GM06990 (cell line): Measurements from ENCODE around the gene LINGO3.

ENCODE experiments used
- DNase-seq: peaks from one replicate; pipeline ENCODE4 v3.0.0-alpha.2; 2011; ENCODE audit not compliant: insufficient read length; ENCODE audit errors: extremely low read depth
- H3K27me3 ChIP-seq: replicated peaks from 2 replicates; pipeline ENCODE4 v1.6.0; 2011; ENCODE audit warnings: low read length; ENCODE audit not compliant: control insufficient read depth, insufficient read depth
- H3K36me3 ChIP-seq: 2 replicates; pipeline ENCODE4 v1.5.1; 2011; ENCODE audit warnings: low read length; ENCODE audit not compliant: control insufficient read depth, insufficient read depth
- H3K4me3 ChIP-seq: replicated peaks from 2 replicates; pipeline ENCODE4 v1.5.1; 2011; ENCODE audit warnings: low read depth, mild to moderate bottlenecking, control low read depth, low read length
- CTCF ChIP-seq: IDR thresholded peaks from 2 replicates; pipeline ENCODE4 v1.5.1; 2011; ENCODE audit warnings: low read length, control low read depth, mild to moderate bottlenecking, inconsistent platforms; ENCODE audit not compliant: insufficient read depth, poor library complexity, severe bottlenecking

LINGO3 gene

GRCh38 chr19:2320939-2321338 lies 13.0 kb upstream of the LINGO3 start:
- Histone ChIP-seq H3K36me3 (peaks cover 10% of the 10 kb centered on the region), H3K4me3 (no peak overlapping the region), H3K27me3 (no peaks in the 10 kb centered on the region)
- no peak for TF ChIP-seq CTCF
- no peak for DNase-seq

GRCh38 chr19:2320049-2320448 lies 12.1 kb upstream of the LINGO3 start:
- H3K4me3 ChIP-seq = no peak overlapping the region
- TF ChIP-seq CTCF = no peak
- H3K36me3 ChIP-seq = peaks cover 6% of the 10 kb centered on the region
- DNase-seq = no peak
- H3K27me3 ChIP-seq = no peaks in the 10 kb centered on the region

DNA sequence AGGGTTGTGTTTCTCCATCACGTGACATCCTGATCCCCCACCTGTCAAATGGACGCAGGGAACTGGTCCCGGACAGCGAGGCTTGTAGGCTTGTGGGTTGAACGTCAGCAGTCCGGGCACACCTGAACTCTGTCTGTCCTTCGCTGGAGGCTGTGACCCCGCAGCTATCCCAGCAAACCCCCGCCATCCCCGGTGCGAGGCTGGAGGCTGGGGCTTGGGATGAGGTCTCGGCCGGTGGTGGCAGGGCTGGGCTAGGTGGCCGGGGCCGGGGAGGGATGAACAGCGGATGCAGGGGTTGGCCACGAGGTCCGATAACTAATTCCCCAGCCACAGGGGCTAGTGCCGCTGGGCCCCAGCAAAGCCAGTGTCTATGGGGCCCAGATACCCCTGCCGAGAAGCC lies 11.6 kb upstream of the LINGO3 start:
- Histone ChIP-seq H3K27me3 (no peaks in the 10 kb centered on the region), H3K36me3 (peaks cover 4% of the 10 kb centered on the region), H3K4me3 (no peak overlapping the region)
- TF ChIP-seq CTCF = no peak
- no peak for DNase-seq

DNA sequence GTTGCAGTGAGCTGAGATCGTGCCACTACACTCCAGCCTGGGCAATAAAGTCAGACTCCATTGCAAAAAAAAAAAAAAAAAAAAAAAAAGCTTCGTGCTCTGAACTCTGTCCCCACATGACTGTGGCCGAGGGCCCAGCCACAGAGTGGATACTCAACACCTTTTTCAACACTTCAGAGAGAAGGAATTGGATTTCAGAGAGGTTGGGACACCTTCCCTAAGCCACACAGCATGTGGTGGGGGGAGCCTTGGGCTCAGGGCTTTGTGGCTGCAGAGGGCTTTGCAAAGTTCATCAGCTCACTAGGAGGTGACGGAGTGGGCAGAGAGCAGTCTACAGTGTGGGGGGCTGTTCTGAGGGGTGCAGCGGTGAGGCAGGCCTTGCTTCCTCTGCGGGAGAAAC lies 11.0 kb upstream of the LINGO3 start:
- no peak for TF ChIP-seq CTCF
- no peak overlapping the region for H3K4me3 ChIP-seq
- H3K36me3 ChIP-seq = peaks cover 3% of the 10 kb centered on the region
- DNase-seq = no peak
- no peaks in the 10 kb centered on the region for H3K27me3 ChIP-seq

- Histone ChIP-seq H3K4me3 (no peak overlapping the region), H3K36me3 (peaks cover 1% of the 10 kb centered on the region), H3K27me3 (no peaks in the 10 kb centered on the region)
- DNase-seq = no peak
- no peak for TF ChIP-seq CTCF
These were observed 9.8 kb upstream of the LINGO3 start for GRCh38 chr19:2317756-2318155.

GRCh38 chr19:2317300-2317699 lies 9.3 kb upstream of the LINGO3 start:
- no peak for TF ChIP-seq CTCF
- no peaks in the 10 kb centered on the region for H3K27me3 ChIP-seq
- DNase-seq = no peak
- H3K36me3 ChIP-seq = no peaks in the 10 kb centered on the region; the same call in none of the 2 replicates
- H3K4me3 ChIP-seq = no peak overlapping the region
